ENCODE data around the gene KCNIP4. TPM values are rescaled to one million over a fixed set of nuclear protein-coding genes. Genes with fewer than 3 reads are reported as not detected.

Gene KCNIP4
- total RNA-seq, 1 donor from 2014 or later, result 0.39 TPM

DNA sequence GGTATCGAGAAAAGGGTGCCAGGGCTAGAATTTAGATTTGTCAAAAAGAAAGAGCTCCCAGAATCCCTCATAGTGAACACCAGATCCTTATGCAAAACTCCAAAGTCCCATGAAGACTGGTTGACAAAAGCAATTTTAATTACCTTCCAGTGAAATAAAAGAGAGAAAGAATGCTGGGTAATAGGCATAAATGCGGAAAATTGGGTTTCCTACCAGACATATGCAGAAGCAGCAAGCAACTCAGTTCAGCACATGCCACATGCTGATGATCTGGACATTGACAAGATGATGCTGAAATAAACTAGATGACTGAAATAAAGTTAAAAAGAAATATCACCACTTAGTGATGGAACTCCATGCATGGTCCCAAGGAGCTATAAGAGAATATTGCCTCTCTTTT, 83.9 kb downstream of the KCNIP4 start:
- Histone ChIP-seq H3K4me3 (no peak overlapping the region), H3K27me3 (no peaks in the 10 kb centered on the region), H3K79me2 (ENCODE audit: low read depth) (no peaks in the 10 kb centered on the region), H2AFZ (replicated peaks) (no peak overlapping the region), H3K4me2 (no peak overlapping the region), H3F3A (ENCODE audit: low read depth) (no peaks in the 10 kb centered on the region), H3K36me3 (no peaks in the 10 kb centered on the region), H3K27ac (no peak overlapping the region), H4K20me1 (ENCODE audit: low read depth) (no peaks in the 10 kb centered on the region), H3K9ac (no peak overlapping the region), H3K4me1 (no peaks in the 10 kb centered on the region), H3K9me3 (ENCODE audit: low read depth) (no peaks in the 10 kb centered on the region)
- H3K4me1 Mint-ChIP-seq, result no peaks in the 10 kb centered on the region
- TF ChIP-seq EZH2 (IDR thresholded peaks at IDR 0.05), result no peak
- TF ChIP-seq, protein P1, sequence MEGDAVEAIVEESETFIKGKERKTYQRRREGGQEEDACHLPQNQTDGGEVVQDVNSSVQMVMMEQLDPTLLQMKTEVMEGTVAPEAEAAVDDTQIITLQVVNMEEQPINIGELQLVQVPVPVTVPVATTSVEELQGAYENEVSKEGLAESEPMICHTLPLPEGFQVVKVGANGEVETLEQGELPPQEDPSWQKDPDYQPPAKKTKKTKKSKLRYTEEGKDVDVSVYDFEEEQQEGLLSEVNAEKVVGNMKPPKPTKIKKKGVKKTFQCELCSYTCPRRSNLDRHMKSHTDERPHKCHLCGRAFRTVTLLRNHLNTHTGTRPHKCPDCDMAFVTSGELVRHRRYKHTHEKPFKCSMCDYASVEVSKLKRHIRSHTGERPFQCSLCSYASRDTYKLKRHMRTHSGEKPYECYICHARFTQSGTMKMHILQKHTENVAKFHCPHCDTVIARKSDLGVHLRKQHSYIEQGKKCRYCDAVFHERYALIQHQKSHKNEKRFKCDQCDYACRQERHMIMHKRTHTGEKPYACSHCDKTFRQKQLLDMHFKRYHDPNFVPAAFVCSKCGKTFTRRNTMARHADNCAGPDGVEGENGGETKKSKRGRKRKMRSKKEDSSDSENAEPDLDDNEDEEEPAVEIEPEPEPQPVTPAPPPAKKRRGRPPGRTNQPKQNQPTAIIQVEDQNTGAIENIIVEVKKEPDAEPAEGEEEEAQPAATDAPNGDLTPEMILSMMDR (IDR thresholded peaks at IDR 0.05), result no peak
- no peak for TF ChIP-seq EZH2phosphoT487 (IDR thresholded peaks at IDR 0.05)
- no peaks in the 10 kb centered on the region for H3K9me3 Mint-ChIP-seq
- H3K27ac Mint-ChIP-seq, result no peak overlapping the region
- peaks cover 2% of the 10 kb centered on the region for H3K27me3 Mint-ChIP-seq (ENCODE audit: insufficient read depth, low read depth)
- no peak overlapping the region for H3K4me3 Mint-ChIP-seq
- DNase-seq (ENCODE audit: low spot score), result no peak
- no peaks in the 10 kb centered on the region for H3K36me3 Mint-ChIP-seq

DNA sequence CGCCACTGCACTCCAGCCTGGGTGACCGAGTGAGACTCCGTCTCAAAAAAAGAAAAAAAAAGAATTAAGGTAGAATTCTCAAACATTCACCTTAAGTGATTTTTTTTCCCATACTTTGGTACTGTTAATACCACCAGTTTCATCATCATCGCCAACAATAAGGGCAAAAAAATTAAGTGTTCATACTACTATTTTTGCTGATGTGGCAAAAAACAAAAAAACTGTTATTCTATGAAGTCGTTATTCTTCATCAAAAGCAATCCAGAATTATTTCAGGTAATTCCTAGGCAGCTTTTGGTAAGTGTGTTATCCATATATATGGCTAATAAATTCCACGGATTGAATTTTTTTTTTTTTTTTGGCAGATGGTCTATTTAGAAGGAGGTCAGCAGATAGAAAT, 85.7 kb downstream of the KCNIP4 start:
- no peak for DNase-seq (ENCODE audit: low spot score)
- H3K9me3 ChIP-seq (ENCODE audit: low read depth), result no peaks in the 10 kb centered on the region
- no peak overlapping the region for H3K4me3 ChIP-seq
- no peaks in the 10 kb centered on the region for H4K20me1 ChIP-seq (ENCODE audit: low read depth)
- H3K27me3 ChIP-seq, result no peaks in the 10 kb centered on the region
- Mint-ChIP-seq H3K4me3 (no peak overlapping the region), H3K27ac (no peak overlapping the region), H3K27me3 (ENCODE audit: insufficient read depth, low read depth) (peaks cover 3% of the 10 kb centered on the region), H3K36me3 (no peaks in the 10 kb centered on the region), H3K9me3 (peaks cover 3% of the 10 kb centered on the region), H3K4me1 (no peaks in the 10 kb centered on the region)
- TF ChIP-seq EZH2 (IDR thresholded peaks at IDR 0.05) (no peak), EZH2phosphoT487 (IDR thresholded peaks at IDR 0.05) (no peak)
- TF ChIP-seq, protein P1 (IDR thresholded peaks at IDR 0.05), result no peak
- no peaks in the 10 kb centered on the region for H3K36me3 ChIP-seq
- H3K4me2 ChIP-seq, result no peak overlapping the region
- no peak overlapping the region for H3K27ac ChIP-seq
- H3F3A ChIP-seq (ENCODE audit: low read depth), result no peaks in the 10 kb centered on the region
- H3K79me2 ChIP-seq (ENCODE audit: low read depth), result no peaks in the 10 kb centered on the region
- no peaks in the 10 kb centered on the region for H3K4me1 ChIP-seq
- H2AFZ ChIP-seq (replicated peaks), result no peak overlapping the region
- H3K9ac ChIP-seq, result no peak overlapping the region

DNA sequence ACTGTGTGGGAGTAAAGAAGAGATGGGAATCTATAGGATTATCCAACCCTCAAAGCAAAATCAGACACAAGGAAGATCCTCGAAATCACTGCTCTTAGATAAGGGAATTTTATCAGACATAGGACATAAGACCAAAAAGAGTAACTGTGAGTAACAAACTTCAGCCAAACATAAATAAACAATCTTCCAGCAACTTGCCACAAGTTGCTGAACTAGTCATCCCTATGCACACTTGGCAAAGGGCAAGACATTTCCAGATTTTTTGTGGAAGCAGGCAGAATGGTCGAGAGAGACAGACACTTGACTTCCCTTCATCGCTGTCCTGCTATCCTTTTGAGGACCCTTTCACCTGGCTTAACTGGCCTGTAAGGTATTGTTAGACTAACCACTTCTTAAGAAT, 89.6 kb downstream of the KCNIP4 start:
- Histone ChIP-seq H4K20me1 (ENCODE audit: low read depth) (no peaks in the 10 kb centered on the region), H3F3A (ENCODE audit: low read depth) (no peaks in the 10 kb centered on the region), H3K9ac (no peak overlapping the region), H3K4me3 (no peak overlapping the region), H2AFZ (replicated peaks) (no peak overlapping the region), H3K36me3 (no peaks in the 10 kb centered on the region), H3K79me2 (ENCODE audit: low read depth) (no peaks in the 10 kb centered on the region), H3K4me1 (no peaks in the 10 kb centered on the region), H3K27ac (no peak overlapping the region), H3K9me3 (ENCODE audit: low read depth) (no peaks in the 10 kb centered on the region), H3K27me3 (no peaks in the 10 kb centered on the region), H3K4me2 (no peak overlapping the region)
- Mint-ChIP-seq H3K27ac (no peak overlapping the region), H3K27me3 (ENCODE audit: insufficient read depth, low read depth) (peaks cover 3% of the 10 kb centered on the region), H3K36me3 (peaks cover 2% of the 10 kb centered on the region), H3K4me1 (no peaks in the 10 kb centered on the region), H3K9me3 (peaks cover 9% of the 10 kb centered on the region), H3K4me3 (no peak overlapping the region)
- no peak for DNase-seq (ENCODE audit: low spot score)
- TF ChIP-seq EZH2 (IDR thresholded peaks at IDR 0.05), result no peak
- TF ChIP-seq, protein P1 (IDR thresholded peaks at IDR 0.05), result no peak
- no peak for TF ChIP-seq EZH2phosphoT487 (IDR thresholded peaks at IDR 0.05)
